ENCODE data around the gene COL4A5. TPM values are rescaled to one million over a fixed set of nuclear protein-coding genes. Genes with fewer than 3 reads are reported as not detected.

COL4A5 gene
- total RNA-seq, 1 experiment from 2014 or later, result 51.3 TPM

- H3K9me3 Mint-ChIP-seq, result peaks cover 60 to 66% of the 10 kb centered on the region in 2 experiments
- Histone ChIP-seq H3K27me3 (ENCODE audit: insufficient read depth, low read length) (no peaks in the 10 kb centered on the region), H4K8ac (replicated peaks; ENCODE audit: insufficient read length, low read depth, low read length) (no peak overlapping the region), H3K56ac (ENCODE audit: insufficient read length, low read depth, low read length) (no peak overlapping the region), H4K5ac (ENCODE audit: insufficient read length, low read depth, low read length) (no peak overlapping the region), H3K23me2 (ENCODE audit: insufficient read length, low read depth, low read length, poor library complexity, severe bottlenecking) (no peaks in the 10 kb centered on the region), H2BK15ac (ENCODE audit: low read depth, low read length) (no peak overlapping the region), H2BK12ac (ENCODE audit: insufficient read length, low read depth, low read length) (no peak overlapping the region), H3T11ph (ENCODE audit: low read length) (no peak overlapping the region), H4K91ac (ENCODE audit: insufficient read length, low read depth, low read length) (no peak overlapping the region), H3K79me1 (ENCODE audit: insufficient read depth, low read depth, low read length, poor library complexity, severe bottlenecking) (no peaks in the 10 kb centered on the region), H3K4me2 (ENCODE audit: insufficient read depth, insufficient read length, low read length) (no peak overlapping the region), H3K23ac (ENCODE audit: insufficient read length, low read depth, low read length) (no peak overlapping the region), H3K18ac (ENCODE audit: insufficient read length, low read depth, low read length) (no peak overlapping the region), H2AK5ac (ENCODE audit: insufficient read length, low read length) (no peak overlapping the region), H2BK120ac (ENCODE audit: low read depth, low read length, poor library complexity, severe bottlenecking) (no peak overlapping the region), H2AFZ (ENCODE audit: low read length) (no peak overlapping the region), H2BK20ac (ENCODE audit: low read depth, low read length, poor library complexity, severe bottlenecking) (no peak overlapping the region), H3K9ac (ENCODE audit: extremely low read depth, insufficient read length, low read length) (no peak overlapping the region), H3K79me2 (ENCODE audit: insufficient read depth, low read length) (no peaks in the 10 kb centered on the region), H3K4me1 (ENCODE audit: insufficient read depth, low read length) (no peaks in the 10 kb centered on the region), H4K20me1 (ENCODE audit: control insufficient read depth, insufficient read depth, insufficient read length) (no peaks in the 10 kb centered on the region), H3K27ac (ENCODE audit: insufficient read length, low read depth, low read length) (no peak overlapping the region), H3K14ac (ENCODE audit: insufficient read depth, low read length) (no peak overlapping the region), H3K9me3 (ENCODE audit: control insufficient read depth, low read depth, low read length) (no peaks in the 10 kb centered on the region), H2BK5ac (ENCODE audit: insufficient read length, low read length) (no peak overlapping the region), H3K4ac (ENCODE audit: low read depth, low read length) (no peak overlapping the region)
- peaks cover 45 to 70% (median 56%) of the 10 kb centered on the region in 3 experiments for H3K36me3 Mint-ChIP-seq (ENCODE audit: insufficient read depth in 1 of 3, low read depth in 3 of 3)
- DNase-seq, result no peak
- no peak overlapping the region; a peak in 1 of 7 replicates for H3K27ac Mint-ChIP-seq
- no peak for TF ChIP-seq CTCF (conservative IDR thresholded peaks at IDR 0.05)
- WGBS (ENCODE audit: extremely low coverage, insufficient read length, low lambda C conversion rate), result no CpG with 5 or more reads among the region's 1 CpG
- H3K4me3 Mint-ChIP-seq, result no peak overlapping the region; a peak in 1 of 5 replicates
- peaks cover 2% of the 10 kb centered on the region in 2 experiments; a peak in 1 of 4 replicates for H3K4me1 Mint-ChIP-seq
- H3K27me3 Mint-ChIP-seq (ENCODE audit: low read depth), result no peaks in the 10 kb centered on the region; the same call in 1 of the 2 replicates
Observed at GRCh38 chrX:108642273-108642628, 202.6 kb downstream of the COL4A5 start.

Data from H9 (cell line).